A172 (cell line): Measurements from ENCODE around the gene NDC1. TPM values are rescaled to one million over a fixed set of nuclear protein-coding genes. Genes with fewer than 3 reads are reported as not detected.
"Not testable (repeated sequence)": the region's sequence is repeated elsewhere in the genome, so short reads cannot be mapped to it uniquely, and the experiment has no call there.

Source experiments
- DNase-seq: peaks from one replicate; pipeline ENCODE4 v3.0.0-alpha.2; 2015; ENCODE audit warnings: low spot score
- total RNA-seq: library from RNA; depleted of rRNA; stranded (reverse); fragments of >200 nt; shearing (Covaris generic); gene quantifications from 2 replicates; pipeline ENCODE4 v1.2.3, GENCODE V29; 2014

The NDC1 gene
- total RNA-seq, 1 experiment from 2014 or later, result 46.4 TPM

DNA sequence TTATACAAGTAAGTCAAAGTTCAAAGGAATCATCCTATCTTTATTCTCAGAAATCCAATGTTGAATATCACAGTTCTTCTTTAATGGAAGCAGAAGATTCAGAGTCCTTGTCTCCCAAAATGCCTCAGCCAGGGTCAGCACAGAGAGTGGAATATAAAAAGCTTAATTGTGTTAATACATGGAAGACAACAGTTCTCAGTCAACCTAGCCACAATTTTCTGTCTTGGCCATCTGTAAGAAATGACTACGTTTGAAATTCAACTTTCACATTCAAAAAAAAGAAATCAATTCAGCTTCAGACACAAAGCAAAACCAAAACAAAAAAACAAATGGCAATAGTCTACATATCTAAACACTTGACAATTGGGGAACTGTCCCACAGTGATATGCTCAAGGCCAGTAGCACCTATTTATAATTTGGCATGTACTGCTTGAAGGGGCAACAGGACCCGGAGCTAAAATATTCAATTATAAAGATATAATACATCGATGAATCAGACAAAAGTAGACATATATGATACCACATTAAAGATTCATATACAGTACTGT is 71.8 kb downstream of the NDC1 start:
- no peak for DNase-seq

DNA sequence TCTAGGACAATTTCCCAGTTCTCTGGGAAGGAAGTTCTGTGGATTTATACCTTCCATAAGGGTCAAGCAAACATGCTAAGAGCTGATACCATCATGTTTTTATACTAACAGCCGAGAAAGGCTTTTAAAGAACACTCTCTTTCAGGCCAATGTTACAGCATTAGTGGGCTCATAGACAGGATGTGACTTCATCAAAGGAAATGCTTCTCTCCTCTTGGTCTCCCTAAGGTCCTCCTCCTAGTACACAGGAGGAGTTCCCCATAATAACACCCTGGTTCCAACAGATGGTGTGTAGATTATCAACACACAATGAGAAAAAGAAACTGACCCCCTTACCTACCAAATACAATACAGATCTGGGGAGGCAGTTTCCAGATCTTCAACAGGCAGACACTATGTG is 72.4 kb downstream of the NDC1 start:
- no peak for DNase-seq

DNA sequence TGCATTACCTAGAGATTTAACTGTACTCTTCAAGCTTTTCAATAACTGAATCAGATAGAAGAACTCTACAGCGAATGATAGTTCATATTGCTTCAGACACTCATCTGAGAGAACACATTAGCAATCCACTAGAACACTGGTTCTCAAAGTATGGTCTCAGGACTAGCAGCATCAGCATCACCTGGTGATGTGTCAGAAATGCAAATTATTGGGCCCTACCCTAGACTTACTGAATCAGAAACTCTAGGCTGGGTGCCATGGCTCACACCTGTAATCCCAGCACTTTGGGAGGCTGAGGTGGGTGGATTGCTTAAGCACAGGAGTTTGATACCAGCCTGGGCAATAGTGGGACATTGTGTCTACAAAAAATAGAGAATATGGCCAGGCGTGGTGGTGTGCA is 74.2 kb downstream of the NDC1 start:
- no peak for DNase-seq

DNA sequence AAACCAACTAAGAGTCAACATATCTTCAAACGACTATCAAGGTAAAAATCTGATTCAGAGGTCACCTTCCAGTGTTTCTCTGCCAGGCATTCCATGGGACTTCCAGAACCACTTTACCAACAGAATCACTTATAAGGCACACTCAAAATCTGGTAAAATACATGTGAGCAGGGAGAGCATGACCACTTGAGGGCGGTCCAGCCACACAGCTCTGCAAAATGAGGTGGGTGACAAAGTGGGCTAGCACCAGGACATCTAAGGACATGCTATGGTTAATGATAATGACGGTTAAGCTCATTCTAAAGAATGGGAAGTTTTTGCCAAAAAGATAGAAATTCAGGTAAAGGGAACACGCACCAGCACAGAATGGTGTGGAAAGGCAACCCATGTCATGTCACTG is 74.6 kb downstream of the NDC1 start:
- DNase-seq, result no peak

DNA sequence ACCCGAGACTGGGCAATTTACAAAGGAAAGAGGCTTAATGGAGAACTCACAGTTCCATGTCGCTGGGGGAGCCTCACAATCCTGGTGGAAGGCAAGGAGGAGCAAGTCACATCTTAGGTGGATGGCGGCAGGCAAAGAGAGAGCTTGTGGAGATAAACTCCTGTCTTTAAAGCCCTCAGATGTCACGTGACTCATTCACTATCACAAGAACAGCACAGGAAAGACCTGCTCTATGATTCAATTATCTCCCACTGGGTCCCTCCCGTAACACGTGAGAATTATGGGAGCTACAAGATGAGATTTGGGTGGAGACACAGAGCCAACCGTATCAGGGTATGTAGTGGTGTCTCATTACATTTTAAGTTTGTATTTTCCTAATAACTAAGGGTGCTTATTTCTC is 77.6 kb downstream of the NDC1 start:
- DNase-seq, result not testable (repeated sequence)

DNA sequence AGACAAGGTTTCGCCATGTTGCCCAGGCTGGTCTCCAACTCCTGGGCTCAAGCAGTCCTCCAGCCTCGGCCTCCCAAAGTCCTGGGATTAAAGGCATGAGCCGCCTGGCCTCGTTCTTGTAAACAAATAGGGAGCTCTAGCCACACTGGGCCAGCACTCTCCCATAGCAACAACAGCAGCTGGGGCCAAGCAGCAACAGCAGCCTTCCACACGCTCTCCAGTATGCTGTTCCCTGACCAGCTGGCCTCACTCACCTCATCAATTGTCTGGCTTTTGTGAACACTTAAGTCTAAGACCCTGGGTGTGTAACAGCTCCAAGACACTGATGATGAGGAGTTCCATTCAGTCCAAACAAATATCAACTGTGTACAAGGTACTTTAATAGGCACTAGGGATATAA is 82.2 kb downstream of the NDC1 start:
- no peak for DNase-seq

DNA sequence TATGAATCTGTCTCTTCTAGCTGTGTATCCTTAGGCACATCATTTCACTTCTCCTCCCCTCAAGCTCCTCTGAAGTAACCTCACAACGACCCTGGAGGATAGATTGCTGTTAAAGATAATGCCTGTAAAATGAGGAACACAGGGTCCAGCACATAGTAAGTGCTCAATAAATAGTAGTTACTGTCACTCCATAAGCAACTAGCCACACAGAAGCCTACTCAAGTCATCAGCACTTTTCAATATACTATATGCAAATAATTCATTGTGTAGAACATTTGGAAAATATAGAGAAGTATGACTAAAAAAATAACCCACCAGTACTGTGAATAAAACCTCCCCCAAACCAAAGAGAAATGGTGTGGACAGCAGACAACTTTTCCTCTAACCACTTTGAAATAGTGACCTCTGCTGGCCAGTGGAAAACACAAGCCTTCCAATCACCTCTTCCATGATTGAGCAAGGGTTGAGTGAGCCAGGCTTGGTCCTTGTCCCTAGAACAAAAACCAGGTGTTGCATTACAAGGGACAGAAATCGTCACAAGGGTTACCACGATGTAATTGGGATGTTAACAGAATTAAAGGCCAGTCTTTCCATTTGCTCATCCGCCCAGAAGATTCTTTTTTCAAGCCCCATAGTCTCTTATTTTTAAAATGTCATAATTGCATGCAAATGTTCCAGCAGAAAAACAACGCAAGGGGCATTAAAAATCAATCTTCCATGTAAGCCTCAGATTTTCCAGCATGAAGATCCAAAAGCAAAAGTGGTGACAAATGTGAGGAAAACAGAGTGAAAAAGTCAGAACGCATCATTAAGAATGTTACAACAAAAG is 83.4 kb downstream of the NDC1 start:
- DNase-seq, result peak; percentile 67

DNA sequence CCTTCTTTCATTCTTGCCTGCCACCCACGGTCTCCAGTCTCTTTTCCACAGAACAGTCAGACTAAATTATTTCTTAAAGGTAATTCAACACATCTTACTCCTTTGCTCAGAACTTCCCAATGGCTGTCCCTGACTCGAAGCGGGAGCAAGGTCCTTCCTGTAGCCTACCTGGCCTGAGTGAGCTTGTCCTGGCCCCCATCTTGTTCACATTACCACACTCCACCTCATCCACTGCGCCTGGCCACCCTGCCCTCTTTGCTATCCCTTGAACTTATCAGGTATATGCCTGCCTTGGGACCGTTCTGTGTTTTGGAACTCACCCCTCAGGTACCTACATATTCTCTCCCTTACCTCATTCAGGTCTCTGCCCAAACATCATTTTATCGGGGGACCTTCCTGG is 85.8 kb downstream of the NDC1 start:
- no peak for DNase-seq

DNA sequence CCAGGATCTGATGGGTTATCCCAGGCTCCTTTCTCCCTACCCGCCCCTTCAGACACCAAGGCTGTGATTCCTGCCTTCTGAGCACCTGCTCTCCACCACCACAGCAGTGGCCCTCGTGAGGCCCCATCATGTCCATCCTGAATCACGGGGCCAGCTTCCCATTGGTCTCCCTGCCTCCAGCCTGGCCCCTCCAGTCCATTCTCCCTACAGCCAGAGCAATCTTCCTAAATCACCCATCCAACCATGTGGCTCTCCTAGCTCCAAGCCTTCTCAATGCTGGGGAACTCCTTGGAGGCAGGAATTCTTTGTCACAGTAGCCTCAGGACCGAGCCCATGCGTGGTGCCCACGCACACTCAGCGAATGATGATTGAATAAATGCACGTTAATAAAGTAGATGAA is 90.3 kb downstream of the NDC1 start:
- DNase-seq, result no peak

DNA sequence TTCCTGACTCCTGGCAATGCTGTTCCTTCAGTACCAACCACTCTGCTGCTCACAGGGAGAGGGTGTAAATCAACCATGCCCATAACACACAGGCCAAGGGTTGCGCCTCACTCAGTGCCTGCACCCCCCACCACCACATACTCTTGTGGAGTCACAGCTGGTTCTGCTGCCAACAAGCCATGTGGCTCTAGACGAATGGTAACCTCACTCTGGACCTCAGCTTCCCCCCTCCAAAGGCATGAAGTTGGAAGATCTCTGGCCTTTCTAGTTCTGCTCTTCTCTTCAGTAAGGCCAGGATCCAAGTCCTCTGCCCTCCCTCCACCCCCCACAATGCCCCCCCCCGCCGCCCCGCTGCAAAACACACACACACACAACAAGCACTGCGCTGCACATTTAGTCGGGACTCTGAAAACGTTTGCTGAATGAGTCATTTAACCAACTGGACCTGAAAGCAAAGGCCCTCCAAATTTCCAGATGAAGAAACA is 97.4 kb downstream of the NDC1 start:
- DNase-seq, result no peak

DNA sequence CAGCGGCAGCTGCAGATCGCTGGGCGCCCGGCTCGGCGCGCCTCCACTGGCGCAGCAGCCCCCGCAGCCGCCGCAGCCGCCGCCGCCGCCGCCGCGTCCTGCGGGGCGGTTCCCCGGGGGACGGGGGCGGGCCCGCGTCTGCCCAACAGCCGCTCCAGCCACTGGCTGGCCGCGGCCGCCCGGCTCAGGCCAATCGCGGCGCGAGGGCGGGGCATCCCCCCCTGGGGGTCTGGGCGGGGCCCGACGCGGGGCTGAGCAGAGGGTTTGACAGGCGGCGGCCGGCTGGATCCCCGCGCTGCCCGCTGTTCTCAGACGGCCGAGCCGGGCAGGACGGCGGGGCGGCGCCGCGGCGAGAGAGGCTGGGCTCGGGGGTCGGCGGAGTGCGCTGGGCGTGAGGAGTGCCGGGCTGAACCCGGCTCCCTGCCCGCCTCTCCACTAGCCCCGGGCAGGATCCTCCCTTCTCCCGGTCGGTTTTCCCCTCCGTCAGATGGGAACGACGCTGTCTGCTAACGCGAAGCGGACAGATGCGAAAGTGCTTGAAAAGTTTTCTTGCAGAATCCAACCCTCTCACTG is 98.9 kb downstream of the NDC1 start, which contains the start of gene GLIS1:
Gene GLIS1, minus strand, starts transcription at position 56 of the 573 bp plus-strand sequence. CDS start 1,100 bp downstream, outside the sequence.
- peak; percentile 54 for DNase-seq

DNA sequence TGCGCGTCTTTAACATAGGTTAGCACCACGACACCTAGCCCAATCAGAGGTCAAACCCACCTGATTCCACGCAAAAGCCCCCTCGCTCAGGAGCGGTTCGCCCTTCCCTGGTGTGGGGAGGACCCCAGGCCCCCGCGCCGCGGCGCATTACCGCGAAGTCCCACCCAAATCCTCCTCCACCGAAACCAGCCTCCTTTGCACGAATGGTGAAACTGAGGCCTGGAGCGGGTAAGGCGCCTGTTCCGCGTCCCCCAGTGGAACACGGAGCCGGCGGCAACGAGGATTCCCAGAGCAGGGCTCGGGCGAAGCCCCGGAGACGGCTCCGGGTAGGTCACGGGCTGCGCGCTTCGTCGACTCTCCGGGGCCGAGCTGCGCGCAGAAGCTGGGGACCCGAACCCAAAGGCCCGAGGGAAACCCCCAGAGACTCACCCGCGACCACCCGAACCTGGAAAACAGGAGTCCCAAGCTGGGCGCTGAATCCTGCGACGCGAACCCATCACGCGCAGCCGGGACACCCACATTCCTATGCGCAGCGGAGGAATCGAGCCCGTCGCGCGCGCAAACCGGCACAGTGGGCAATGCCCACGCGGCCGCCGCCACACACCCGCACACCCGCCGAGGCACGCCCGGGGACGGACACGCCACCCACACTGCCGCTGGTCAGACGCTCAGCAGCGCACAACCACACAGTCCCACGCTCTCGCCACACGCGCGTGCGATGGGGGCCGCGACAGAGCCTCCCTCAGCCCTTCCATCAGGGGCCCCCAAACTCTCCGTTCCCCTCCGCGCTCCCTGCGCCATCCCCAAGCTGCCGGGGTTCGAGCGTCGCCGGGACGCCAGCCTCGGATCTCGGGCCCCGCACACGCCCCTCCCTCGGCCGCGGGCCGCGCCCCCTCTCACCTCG is 99.6 kb downstream of the NDC1 start:
- DNase-seq, result no peak

DNA sequence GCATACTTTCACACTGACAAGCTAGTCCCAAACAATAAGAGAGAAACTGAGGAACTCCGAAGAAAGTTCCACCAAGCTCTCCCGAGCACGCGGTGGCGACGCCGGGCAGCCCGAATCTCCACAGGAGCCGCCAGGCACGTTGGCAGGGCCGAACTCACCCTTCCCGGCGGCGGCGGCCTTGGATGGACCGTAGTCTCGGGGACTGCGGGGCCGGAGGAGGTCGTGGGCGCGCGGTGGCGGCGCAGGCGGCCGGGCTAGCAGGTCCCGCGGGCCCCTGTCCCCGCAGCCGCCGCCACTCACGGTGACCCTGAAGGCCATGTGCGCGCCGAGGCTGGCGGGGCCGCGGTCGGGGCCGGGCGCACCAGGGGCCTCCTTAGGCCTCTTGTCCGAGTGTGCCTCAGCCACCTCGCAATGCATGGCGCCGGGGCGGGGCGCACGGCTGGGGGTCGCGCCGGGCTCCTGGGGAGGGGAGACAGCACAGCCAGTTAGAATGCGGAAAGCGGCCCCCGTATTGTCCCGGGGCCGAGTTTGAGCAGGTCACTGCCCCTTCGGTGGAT is 100.4 kb downstream of the NDC1 start:
- no peak for DNase-seq

DNA sequence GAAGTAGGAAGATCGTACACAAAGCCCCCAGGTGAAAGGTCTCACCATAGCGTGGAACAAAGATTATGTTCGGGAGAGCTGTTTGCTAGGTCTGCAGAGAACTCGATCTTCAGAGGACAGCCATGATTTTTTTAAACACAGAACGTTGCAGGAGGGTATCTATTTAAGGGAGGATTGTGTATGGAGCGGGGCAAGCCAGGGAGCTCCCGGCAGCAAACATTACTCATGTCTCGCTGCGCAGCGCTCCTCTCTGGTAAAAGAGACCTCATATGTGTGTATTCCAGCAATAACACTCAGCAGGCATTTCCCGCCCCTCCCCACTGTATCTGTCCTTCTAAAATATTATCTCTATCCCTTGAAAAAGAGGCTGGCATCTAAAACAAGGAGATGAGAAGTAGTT is 101.8 kb downstream of the NDC1 start:
- DNase-seq, result no peak

DNA sequence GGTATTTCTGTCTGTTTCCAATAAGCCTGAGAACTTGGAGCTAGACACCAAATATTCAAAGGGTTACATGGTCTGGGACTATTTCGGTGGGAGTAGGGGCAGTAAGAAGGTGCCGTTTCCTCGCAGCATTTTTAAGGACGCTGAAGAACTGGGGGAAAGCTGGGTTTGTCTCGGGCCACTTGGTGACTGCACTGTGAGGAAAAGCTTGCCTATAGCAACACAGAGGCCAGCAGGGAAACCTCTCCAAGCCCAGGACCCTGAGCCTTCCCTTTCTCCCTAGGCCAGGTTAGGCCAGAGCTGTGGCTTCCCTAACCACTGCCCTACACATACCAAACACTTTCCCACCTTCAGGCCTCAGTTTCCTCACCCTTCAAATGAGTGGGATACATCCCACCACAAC is 102.4 kb downstream of the NDC1 start:
- DNase-seq, result no peak

DNA sequence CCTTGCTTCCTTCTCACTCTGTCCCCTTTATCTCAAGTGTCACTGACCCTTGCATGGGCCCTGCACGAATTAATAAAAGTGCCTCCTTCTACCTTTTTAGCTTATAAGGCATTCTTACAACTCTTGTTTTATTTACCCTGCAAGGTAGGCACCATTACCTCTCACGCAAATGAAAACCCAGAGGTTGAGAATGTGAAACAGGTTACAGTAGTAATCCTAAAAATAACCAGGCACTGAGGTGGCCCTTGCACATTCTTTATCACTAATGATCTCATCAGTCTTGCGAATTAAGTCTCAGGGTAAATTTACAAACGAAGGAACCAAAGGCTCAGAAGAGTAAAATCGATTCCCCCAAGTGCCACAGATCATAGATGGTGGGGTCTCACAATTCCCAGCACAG is 102.8 kb downstream of the NDC1 start:
- no peak for DNase-seq

DNA sequence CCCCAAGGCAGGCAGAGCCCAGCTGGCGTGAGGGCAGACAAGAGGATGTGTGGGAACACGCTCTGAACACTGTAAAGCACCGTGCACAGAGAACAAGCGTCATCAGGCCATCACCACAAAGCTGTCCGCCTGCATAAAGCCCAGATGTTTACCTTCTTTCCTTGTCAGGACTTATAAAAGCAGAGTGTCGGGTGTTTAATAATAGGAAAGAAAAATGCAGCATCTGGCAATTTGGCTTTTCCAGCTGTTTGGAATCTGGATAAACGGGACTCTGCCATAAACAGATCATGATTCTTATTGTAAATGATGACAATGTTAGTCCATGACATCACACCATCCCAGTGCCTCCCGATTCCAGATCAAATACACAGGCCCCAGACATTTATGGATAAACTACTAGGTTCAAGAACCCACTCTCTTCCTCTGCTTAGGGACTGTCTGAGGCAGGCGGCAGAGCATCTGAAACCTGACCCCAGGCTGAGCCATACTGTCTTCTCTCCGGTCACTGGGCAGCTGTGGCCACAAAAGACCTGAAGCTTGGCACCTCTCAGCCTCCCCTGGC is 103.4 kb downstream of the NDC1 start:
- DNase-seq, result no peak

DNA sequence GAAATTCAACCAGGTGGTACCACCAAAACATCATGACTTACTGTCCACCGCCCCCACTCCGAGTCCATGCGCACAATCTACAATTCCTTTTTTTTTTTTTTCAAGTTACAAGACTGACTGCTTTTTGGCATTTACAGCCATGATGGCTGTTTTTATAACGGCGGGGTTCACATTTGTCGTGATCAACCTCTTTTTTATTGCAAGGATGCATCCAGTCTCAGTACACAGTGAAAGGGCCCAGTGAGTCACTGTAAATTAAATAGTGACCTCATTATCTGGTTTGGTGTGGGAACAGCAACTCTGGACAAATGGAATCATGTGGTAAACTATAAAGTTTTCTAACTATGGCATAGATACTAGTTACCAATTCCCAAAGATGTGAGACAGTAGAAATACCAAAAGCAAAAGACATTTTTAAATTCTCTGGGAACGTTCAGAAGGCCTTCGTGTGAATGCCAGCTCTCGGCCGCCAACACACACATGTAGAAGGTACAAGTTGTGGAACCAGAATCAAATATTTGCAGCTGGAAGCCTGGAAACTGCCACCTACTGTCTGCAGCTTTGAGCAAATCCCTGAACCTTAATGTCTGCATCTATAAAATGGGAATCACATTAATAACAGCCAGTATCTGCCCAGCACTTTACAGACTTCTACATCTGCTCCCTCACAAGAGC is 104.0 kb downstream of the NDC1 start:
- DNase-seq, result peak; percentile 62

DNA sequence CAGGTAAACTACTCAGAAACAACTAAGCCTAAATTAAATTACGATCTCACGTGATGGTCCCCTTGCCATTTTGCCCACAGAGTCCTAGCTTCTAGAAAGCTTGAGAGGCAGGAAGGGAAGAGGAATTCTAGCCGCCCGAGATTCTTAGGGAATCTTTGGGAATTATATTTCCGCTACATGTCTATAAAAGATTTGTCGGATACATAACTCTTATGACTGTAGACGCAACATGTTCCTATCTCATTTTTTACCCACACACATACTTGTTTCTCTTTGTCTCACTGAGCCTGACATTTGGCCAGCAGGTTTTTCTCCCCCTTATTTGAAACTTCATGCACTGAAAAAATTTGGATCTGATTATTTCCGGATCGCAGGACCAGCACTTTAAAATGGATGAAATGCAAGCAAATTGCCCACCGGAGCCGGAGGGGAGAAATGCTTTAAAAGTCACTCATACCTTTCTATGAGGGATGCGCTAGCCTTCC is 104.6 kb downstream of the NDC1 start:
- DNase-seq, result no peak

DNA sequence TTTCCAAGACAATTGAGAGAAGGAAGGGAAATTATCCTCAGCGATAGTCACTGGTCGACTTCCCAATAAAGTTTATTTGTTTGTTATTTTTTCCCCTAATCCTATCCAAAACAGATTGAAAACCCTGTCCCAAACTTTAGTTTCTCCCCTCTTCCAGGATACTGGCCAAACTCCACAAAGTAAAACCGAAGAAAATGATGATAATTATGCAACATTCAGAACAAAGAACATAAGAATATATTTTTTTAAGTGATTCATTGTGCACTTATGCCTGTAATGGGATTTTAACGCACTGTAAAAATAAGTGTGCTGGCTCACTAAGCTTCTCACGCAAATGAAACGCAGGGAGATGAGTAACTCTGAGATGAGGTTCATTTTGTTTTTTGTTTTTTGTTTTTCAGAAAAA is 105.2 kb downstream of the NDC1 start:
- DNase-seq, result peak; percentile 54

DNA sequence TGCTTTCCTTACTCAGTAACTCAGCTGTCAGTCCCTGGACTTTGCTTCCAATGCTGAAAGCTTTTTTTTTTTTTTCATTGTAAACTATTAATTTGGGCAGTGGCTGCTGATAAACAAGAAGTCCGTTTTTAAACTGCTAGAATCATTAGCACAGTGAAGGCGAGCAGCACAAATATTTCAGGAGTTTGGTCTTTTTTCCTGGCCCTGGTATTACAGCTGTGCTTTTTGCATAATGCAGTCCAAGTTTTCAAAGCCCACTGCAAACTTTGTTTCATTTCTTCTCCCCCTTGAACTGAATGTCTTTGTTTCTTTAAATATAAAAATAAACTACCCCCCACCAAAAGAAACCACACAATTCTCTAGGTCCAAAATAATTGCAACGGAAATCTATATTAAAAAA is 105.7 kb downstream of the NDC1 start:
- no peak for DNase-seq
